ENCODE data around the gene SIDT1. TPM values are rescaled to one million over a fixed set of nuclear protein-coding genes. Genes with fewer than 3 reads are reported as not detected.

The SIDT1 gene
- total RNA-seq, 1 experiment from 2014 or later, result 0.22 TPM

GRCh38 chr3:113575206-113575605 lies 42.9 kb downstream of the SIDT1 start:
- H3K36me3 Mint-ChIP-seq, result no peaks in the 10 kb centered on the region
- ChIA-PET CTCF (interaction anchor here (0.6 kb wide), 1 partner anchor 81 kb away, joined by 3 read pairs; no protein-coding TSS in a partner anchor), POLR2A (no interaction called here)
- H3K27me3 Mint-ChIP-seq (ENCODE audit: low read depth), result no peaks in the 10 kb centered on the region
- no peak overlapping the region for H3K27ac Mint-ChIP-seq
- no peaks in the 10 kb centered on the region for H3K9me3 Mint-ChIP-seq
- ATAC-seq (peak; percentile 46; the same call in 1 of the 2 replicates), DNase-seq (ENCODE audit: low spot score) (no peak)
- no peak overlapping the region for H3K4me3 Mint-ChIP-seq
- H3K4me1 Mint-ChIP-seq, result peaks cover 4% of the 10 kb centered on the region; the same call in 1 of the 2 replicates
- no peak for TF ChIP-seq MLX (CRISPR knock-in tag; IDR thresholded peaks at IDR 0.05)
- TF ChIP-seq NR1H2 (CRISPR knock-in tag; IDR thresholded peaks at IDR 0.05), result no peak
- no peak for TF ChIP-seq CREM (CRISPR knock-in tag; IDR thresholded peaks at IDR 0.05)
- no peak for TF ChIP-seq ZNF512 (CRISPR knock-in tag; IDR thresholded peaks at IDR 0.05; ENCODE audit: borderline replicate concordance)
- no peak for TF ChIP-seq SMAD4 (CRISPR knock-in tag; IDR thresholded peaks at IDR 0.05)
- TF ChIP-seq ARID4B (CRISPR knock-in tag; IDR thresholded peaks at IDR 0.05; ENCODE audit: borderline replicate concordance), result no peak
- no peak for TF ChIP-seq PRRX2 (CRISPR knock-in tag; IDR thresholded peaks at IDR 0.05)
- TF ChIP-seq FOXK1 (CRISPR knock-in tag; IDR thresholded peaks at IDR 0.05), result no peak
- TF ChIP-seq NFYB (CRISPR knock-in tag; conservative IDR thresholded peaks at IDR 0.05; ENCODE audit: low read depth), result no peak
- TF ChIP-seq ERG (CRISPR knock-in tag; IDR thresholded peaks at IDR 0.05), result no peak
- no peak for TF ChIP-seq ZMAT4 (CRISPR knock-in tag; IDR thresholded peaks at IDR 0.05)

- DNase-seq (ENCODE audit: low spot score) (no peak), ATAC-seq (no peak)
- ChIA-PET POLR2A (no interaction called here), CTCF (no interaction called here)
- TF ChIP-seq E2F1 (CRISPR knock-in tag; IDR thresholded peaks at IDR 0.05) (no peak), AR (CRISPR knock-in tag; IDR thresholded peaks at IDR 0.05) (no peak)
- Mint-ChIP-seq H3K4me3 (no peak overlapping the region), H3K36me3 (no peaks in the 10 kb centered on the region), H3K4me1 (peaks cover 25% of the 10 kb centered on the region), H3K9me3 (no peaks in the 10 kb centered on the region), H3K27me3 (ENCODE audit: low read depth) (0 out of 2 replicates have a peak, but pooled peaks cover 2% of the 10 kb centered on the region), H3K27ac (no peak overlapping the region)
Observed at GRCh38 chr3:113585228-113585627, 52.9 kb downstream of the SIDT1 start.
